Activated naive CD4-positive, alpha-beta T cell treated with anti-CD3 and anti-CD28 coated beads for 36 hours (primary cell): Measurements from ENCODE around the gene SLC30A9. TPM values are rescaled to one million over a fixed set of nuclear protein-coding genes. Genes with fewer than 3 reads are reported as not detected.

Experiments used
- CTCF ChIA-PET: fragments of 350-600 bp; sonication (Branson Sonifier 250); formaldehyde crosslinking; loops from one replicate; lab custom pipeline; 2021; ENCODE audit warnings: antibody characterized with exemption; lab: Charles Lee
- DNase-seq: peaks from one replicate; pipeline ENCODE4 v3.0.0-alpha.2; 2020
- H3K27ac Mint-ChIP-seq: one replicate; pipeline ENCODE4 v1.8.0; 2021; ENCODE audit warnings: mild to moderate bottlenecking, mixed read lengths
- H3K27me3 Mint-ChIP-seq: one replicate; pipeline ENCODE4 v1.8.0; 2021; ENCODE audit warnings: low read depth, mixed read lengths
- H3K36me3 Mint-ChIP-seq: one replicate; pipeline ENCODE4 v1.8.0; 2021; ENCODE audit warnings: low read depth, mixed read lengths
- H3K4me1 Mint-ChIP-seq: one replicate; pipeline ENCODE4 v1.8.0; 2021; ENCODE audit warnings: low read depth, mixed read lengths
- H3K4me3 Mint-ChIP-seq: one replicate; pipeline ENCODE4 v1.8.0; 2021; ENCODE audit warnings: mild to moderate bottlenecking, moderate library complexity, mixed read lengths
- H3K9me3 Mint-ChIP-seq: one replicate; pipeline ENCODE4 v1.8.0; 2021; ENCODE audit warnings: mixed read lengths
- intact Hi-C: fragments of 100-400 bp; cut with micrococcal nuclease; formaldehyde crosslinking; loops from one replicate; pipeline ENCODE4 v1.15.1; 2023
- total RNA-seq, 2 experiments: library from RNA; stranded (reverse); gene quantifications; one replicate each; pipeline ENCODE4 v1.2.3, GENCODE V29; 2021

SLC30A9 gene
- total RNA-seq, 2 experiments from 2014 or later, result 36.2 to 36.3 TPM

GRCh38 chr4:42015438-42015837 lies 25.1 kb downstream of the SLC30A9 start:
- no peak for DNase-seq

GRCh38 chr4:42018451-42018850 lies 28.1 kb downstream of the SLC30A9 start:
- no peaks in the 10 kb centered on the region for H3K9me3 Mint-ChIP-seq
- CTCF ChIA-PET, result interaction anchor here (0.6 kb wide), 1 partner anchor 21 kb away, joined by 4 read pairs; no protein-coding TSS in a partner anchor
- peaks cover 6% of the 10 kb centered on the region for H3K4me1 Mint-ChIP-seq
- no peak for DNase-seq
- H3K27ac Mint-ChIP-seq, result no peak overlapping the region
- intact Hi-C loops, result no loop called here
- H3K4me3 Mint-ChIP-seq, result no peak overlapping the region
- H3K27me3 Mint-ChIP-seq, result no peaks in the 10 kb centered on the region
- peaks cover 28% of the 10 kb centered on the region for H3K36me3 Mint-ChIP-seq

More at GRCh38 chr4:42015438-42015837, 25.1 kb downstream of the SLC30A9 start:
- CTCF ChIA-PET, result no interaction called here
- Mint-ChIP-seq H3K9me3 (no peaks in the 10 kb centered on the region), H3K4me1 (peaks cover 13% of the 10 kb centered on the region), H3K27me3 (no peaks in the 10 kb centered on the region), H3K27ac (no peak overlapping the region), H3K4me3 (no peak overlapping the region), H3K36me3 (peaks cover 27% of the 10 kb centered on the region)
- intact Hi-C loops, result no loop called here

GRCh38 chr4:42048394-42048793 lies 58.1 kb downstream of the SLC30A9 start:
- no peak for DNase-seq
- no peaks in the 10 kb centered on the region for H3K27me3 Mint-ChIP-seq
- H3K4me3 Mint-ChIP-seq, result no peak overlapping the region
- H3K4me1 Mint-ChIP-seq, result no peaks in the 10 kb centered on the region
- peaks cover 70% of the 10 kb centered on the region for H3K36me3 Mint-ChIP-seq
- no peak overlapping the region for H3K27ac Mint-ChIP-seq
- intact Hi-C loops, result no loop called here
- H3K9me3 Mint-ChIP-seq, result peaks cover 2% of the 10 kb centered on the region
- CTCF ChIA-PET, result no interaction called here

GRCh38 chr4:42050516-42051249 lies 60.4 kb downstream of the SLC30A9 start:
- Mint-ChIP-seq H3K36me3 (peaks cover 66% of the 10 kb centered on the region), H3K27ac (no peak overlapping the region), H3K27me3 (no peaks in the 10 kb centered on the region), H3K4me3 (no peak overlapping the region), H3K4me1 (no peaks in the 10 kb centered on the region), H3K9me3 (peaks cover 4% of the 10 kb centered on the region)
- CTCF ChIA-PET, result no interaction called here
- intact Hi-C loops, result no loop called here
- DNase-seq, result no peak

- Mint-ChIP-seq H3K27ac (no peak overlapping the region), H3K4me1 (no peaks in the 10 kb centered on the region), H3K9me3 (no peaks in the 10 kb centered on the region), H3K36me3 (peaks cover 11% of the 10 kb centered on the region), H3K27me3 (no peaks in the 10 kb centered on the region), H3K4me3 (no peak overlapping the region)
- intact Hi-C loops, result no loop called here
- CTCF ChIA-PET, result no interaction called here
- DNase-seq, result no peak
Measured at GRCh38 chr4:42066402-42066801, 76.1 kb downstream of the SLC30A9 start.

- Mint-ChIP-seq H3K27ac (no peak overlapping the region), H3K4me1 (no peaks in the 10 kb centered on the region), H3K4me3 (no peak overlapping the region), H3K36me3 (peaks cover 14% of the 10 kb centered on the region), H3K9me3 (no peaks in the 10 kb centered on the region), H3K27me3 (no peaks in the 10 kb centered on the region)
- no peak for DNase-seq
- intact Hi-C loops, result no loop called here
- CTCF ChIA-PET, result no interaction called here
Measured at GRCh38 chr4:42067264-42067663, 76.9 kb downstream of the SLC30A9 start.

- Mint-ChIP-seq H3K27me3 (no peaks in the 10 kb centered on the region), H3K4me1 (no peaks in the 10 kb centered on the region), H3K4me3 (no peak overlapping the region), H3K27ac (no peak overlapping the region), H3K36me3 (peaks cover 14% of the 10 kb centered on the region), H3K9me3 (no peaks in the 10 kb centered on the region)
- intact Hi-C loops, result no loop called here
- CTCF ChIA-PET, result interaction anchor here (1.2 kb wide), 1 partner anchor 28 kb away, joined by 3 read pairs; no protein-coding TSS in a partner anchor
- no peak for DNase-seq
Measured at GRCh38 chr4:42070463-42070862, 80.1 kb downstream of the SLC30A9 start.

- CTCF ChIA-PET, result no interaction called here
- Mint-ChIP-seq H3K27ac (no peak overlapping the region), H3K9me3 (no peaks in the 10 kb centered on the region), H3K4me1 (no peaks in the 10 kb centered on the region), H3K27me3 (no peaks in the 10 kb centered on the region), H3K36me3 (peaks cover 15% of the 10 kb centered on the region), H3K4me3 (no peak overlapping the region)
- DNase-seq, result no peak
- intact Hi-C loops, result no loop called here
Measured at GRCh38 chr4:42074294-42074693, 84.0 kb downstream of the SLC30A9 start.

- Mint-ChIP-seq H3K4me3 (no peak overlapping the region), H3K36me3 (peaks cover 8% of the 10 kb centered on the region), H3K4me1 (no peaks in the 10 kb centered on the region), H3K27me3 (no peaks in the 10 kb centered on the region), H3K27ac (no peak overlapping the region), H3K9me3 (no peaks in the 10 kb centered on the region)
- CTCF ChIA-PET, result interaction anchor here (0.7 kb wide), 2 partner anchors 17 to 736 kb away, joined by 3 read pairs; no protein-coding TSS in a partner anchor
- DNase-seq, result no peak
- intact Hi-C loops, result no loop called here
Measured at GRCh38 chr4:42078184-42078801, 88.0 kb downstream of the SLC30A9 start.

GRCh38 chr4:42080306-42080705 lies 90.0 kb downstream of the SLC30A9 start:
- intact Hi-C loops, result no loop called here
- Mint-ChIP-seq H3K4me3 (no peak overlapping the region), H3K27me3 (no peaks in the 10 kb centered on the region), H3K4me1 (no peaks in the 10 kb centered on the region), H3K9me3 (no peaks in the 10 kb centered on the region), H3K36me3 (peaks cover 5% of the 10 kb centered on the region), H3K27ac (no peak overlapping the region)
- no peak for DNase-seq
- CTCF ChIA-PET, result no interaction called here

- Mint-ChIP-seq H3K4me3 (no peak overlapping the region), H3K27ac (no peak overlapping the region), H3K27me3 (no peaks in the 10 kb centered on the region), H3K36me3 (peaks cover 17% of the 10 kb centered on the region), H3K4me1 (no peaks in the 10 kb centered on the region), H3K9me3 (no peaks in the 10 kb centered on the region)
- CTCF ChIA-PET, result no interaction called here
- intact Hi-C loops, result no loop called here
- DNase-seq, result no peak
Measured at GRCh38 chr4:42083816-42084215, 93.5 kb downstream of the SLC30A9 start.

- Mint-ChIP-seq H3K4me3 (no peak overlapping the region), H3K4me1 (no peaks in the 10 kb centered on the region), H3K9me3 (no peaks in the 10 kb centered on the region), H3K36me3 (peaks cover 17% of the 10 kb centered on the region), H3K27me3 (no peaks in the 10 kb centered on the region), H3K27ac (no peak overlapping the region)
- intact Hi-C loops, result no loop called here
- DNase-seq, result no peak
- CTCF ChIA-PET, result no interaction called here
Measured at GRCh38 chr4:42088386-42088785, 98.1 kb downstream of the SLC30A9 start.

GRCh38 chr4:42101446-42101975 lies 111.2 kb downstream of the SLC30A9 start:
- no peaks in the 10 kb centered on the region for H3K4me1 Mint-ChIP-seq
- DNase-seq, result no peak
- intact Hi-C loops, result no loop called here
- no peak overlapping the region for H3K4me3 Mint-ChIP-seq
- peaks cover 1% of the 10 kb centered on the region for H3K27me3 Mint-ChIP-seq
- peaks cover 3% of the 10 kb centered on the region for H3K36me3 Mint-ChIP-seq
- no peak overlapping the region for H3K27ac Mint-ChIP-seq
- CTCF ChIA-PET, result no interaction called here
- H3K9me3 Mint-ChIP-seq, result peaks cover 7% of the 10 kb centered on the region
